GM23338 (cell line): Measurements from ENCODE around the gene TMEM106C. TPM values are rescaled to one million over a fixed set of nuclear protein-coding genes. Genes with fewer than 3 reads are reported as not detected.

Experiments used
- ATAC-seq: fragments of 200-7000 bp; cut with Tn5 transposase; 3 replicates; pipeline ENCODE4 v1.9.1; 2020
- DNase-seq: peaks from one replicate; pipeline ENCODE4 v3.0.0-alpha.2; 2015; ENCODE audit warnings: low spot score
- H2AFZ ChIP-seq: fragments of 200-600 bp; sonication (generic); 2 replicates; pipeline ENCODE4 v1.8.0; 2016; ENCODE audit warnings: antibody characterized with exemption, mild to moderate bottlenecking, moderate library complexity
- H3F3A ChIP-seq: fragments of 200-600 bp; sonication (generic); replicated peaks from 2 replicates; pipeline ENCODE4 v1.8.0; 2017; ENCODE audit warnings: antibody characterized with exemption, mixed run types, low read depth
- H3K27ac ChIP-seq: fragments of 200-600 bp; sonication (generic); 2 replicates; pipeline ENCODE4 v1.6.1; 2016; ENCODE audit warnings: low read depth
- H3K27me3 ChIP-seq: fragments of 200-600 bp; sonication (generic); 2 replicates; pipeline ENCODE4 v1.8.0; 2016; ENCODE audit warnings: mild to moderate bottlenecking, mixed run types, moderate library complexity; ENCODE audit not compliant: insufficient read depth
- H3K36me3 ChIP-seq: fragments of 200-600 bp; sonication (generic); 2 replicates; pipeline ENCODE4 v1.8.0; 2016; ENCODE audit warnings: mild to moderate bottlenecking; ENCODE audit not compliant: insufficient read depth
- H3K4me1 ChIP-seq: fragments of 200-600 bp; sonication (generic); 2 replicates; pipeline ENCODE4 v1.8.0; 2016; ENCODE audit warnings: mild to moderate bottlenecking, moderate library complexity; ENCODE audit not compliant: insufficient read depth
- H3K4me2 ChIP-seq: fragments of 200-600 bp; sonication (generic); 2 replicates; pipeline ENCODE4 v1.7.1; 2017; ENCODE audit warnings: mixed run types
- H3K4me3 ChIP-seq: fragments of 200-600 bp; sonication (generic); 2 replicates; pipeline ENCODE4 v1.6.1; 2016; ENCODE audit warnings: mixed run types
- H3K79me2 ChIP-seq: fragments of 200-600 bp; sonication (generic); replicated peaks from 2 replicates; pipeline ENCODE4 v1.8.0; 2017; ENCODE audit warnings: mild to moderate bottlenecking; ENCODE audit not compliant: insufficient read depth
- H3K9me2 ChIP-seq: fragments of 200-600 bp; sonication (generic); 2 replicates; pipeline ENCODE4 v1.8.0; 2017; ENCODE audit not compliant: insufficient read depth
- H4K20me1 ChIP-seq: fragments of 200-600 bp; sonication (generic); replicated peaks from 2 replicates; pipeline ENCODE4 v1.8.0; 2017; ENCODE audit warnings: mild to moderate bottlenecking; ENCODE audit not compliant: insufficient read depth
- H3K27ac Mint-ChIP-seq: 2 replicates; pipeline ENCODE4 v1.8.0; 2020; ENCODE audit warnings: inconsistent platforms, mild to moderate bottlenecking, moderate library complexity, mixed read lengths
- H3K27me3 Mint-ChIP-seq: 3 replicates; pipeline ENCODE4 v1.8.0; 2022; ENCODE audit warnings: low read depth, mild to moderate bottlenecking, moderate library complexity, mixed read lengths, inconsistent platforms; ENCODE audit not compliant: insufficient read depth, poor library complexity
- H3K36me3 Mint-ChIP-seq: 3 replicates; pipeline ENCODE4 v1.8.0; 2021; ENCODE audit warnings: low read depth, mild to moderate bottlenecking, inconsistent platforms, moderate library complexity, mixed read lengths
- H3K4me1 Mint-ChIP-seq: 3 replicates; pipeline ENCODE4 v1.8.0; 2020; ENCODE audit warnings: mild to moderate bottlenecking, inconsistent platforms, mixed read lengths
- H3K4me3 Mint-ChIP-seq: 3 replicates; pipeline ENCODE4 v1.8.0; 2021; ENCODE audit warnings: moderate library complexity, mild to moderate bottlenecking, inconsistent platforms, mixed read lengths
- H3K9me3 Mint-ChIP-seq: 3 replicates; pipeline ENCODE4 v1.8.0; 2020; ENCODE audit warnings: moderate library complexity, mild to moderate bottlenecking, inconsistent platforms, mixed read lengths
- CREB1 ChIP-seq: fragments of 250-450 bp; sonication (Bioruptor Pico); IDR thresholded peaks from 2 replicates; pipeline ENCODE4 v1.5.0; 2020; ENCODE audit warnings: low read depth, mild to moderate bottlenecking, moderate library complexity
- EZH2 ChIP-seq: fragments of 200-600 bp; sonication (generic); IDR thresholded peaks from one replicate; pipeline ENCODE4 v1.8.0; 2017; ENCODE audit warnings: antibody characterized with exemption, mild to moderate bottlenecking, low read depth; ENCODE audit not compliant: unreplicated experiment
- JUNB ChIP-seq: IDR thresholded peaks from one replicate; pipeline ENCODE4 v1.6.1; 2016; ENCODE audit warnings: antibody characterized with exemption; ENCODE audit not compliant: unreplicated experiment
- NANOG ChIP-seq: IDR thresholded peaks from 2 replicates; pipeline ENCODE4 v1.6.1; 2016; ENCODE audit warnings: antibody characterized with exemption, borderline replicate concordance
- POLR2AphosphoS5 ChIP-seq: IDR thresholded peaks from 2 replicates; pipeline ENCODE4 v1.6.1; 2016; ENCODE audit warnings: antibody characterized with exemption, low read depth
- STAT1 ChIP-seq: IDR thresholded peaks from one replicate; pipeline ENCODE4 v1.6.1; 2016; ENCODE audit warnings: antibody characterized with exemption; ENCODE audit not compliant: unreplicated experiment
- ZNF114 ChIP-seq: fragments of 250-450 bp; sonication (Bioruptor Pico); IDR thresholded peaks from 2 replicates; pipeline ENCODE4 v1.5.0; 2020; ENCODE audit warnings: mild to moderate bottlenecking, moderate library complexity
- ZNF331 ChIP-seq: fragments of 250-450 bp; sonication (Bioruptor Pico); IDR thresholded peaks from 2 replicates; pipeline ENCODE4 v1.5.0; 2020; ENCODE audit warnings: low read depth, mild to moderate bottlenecking, moderate library complexity
- polyA plus RNA-seq: library from polyadenylated mRNA; unstranded; fragments of >200 nt; fragmentation: Nextera tagmentation; extraction: Ambion mirVana; gene quantifications from 2 replicates; pipeline ENCODE4 v1.2.1, GENCODE V29; 2016
- total RNA-seq: library from RNA; depleted of rRNA; stranded (reverse); fragments of >200 nt; shearing (Covaris generic); gene quantifications from 2 replicates; pipeline ENCODE4 v1.2.3, GENCODE V29; 2014
- TF ChIP-seq, protein P1 (sequence below), 2 experiments: fragments of 200-600 bp in 1 of 2; sonication (generic) in 1 of 2; conservative IDR thresholded peaks; 2 replicates each; pipeline versions ENCODE4 v1.5.1 to v1.6.1; 2016 to 2017; ENCODE audit warnings: antibody characterized with exemption in 2 of 2, low read depth in 2 of 2, mild to moderate bottlenecking in 2 of 2, moderate library complexity in 1 of 2
- TF ChIP-seq, protein P2 (sequence below): IDR thresholded peaks from one replicate; pipeline ENCODE4 v1.6.1; 2018; ENCODE audit warnings: antibody characterized with exemption; ENCODE audit not compliant: unreplicated experiment
- TF ChIP-seq, protein P3 (sequence below): IDR thresholded peaks from 2 replicates; pipeline ENCODE4 v1.6.1; 2016; ENCODE audit warnings: antibody characterized with exemption
- TF ChIP-seq, protein P4 (sequence below): fragments of 250-450 bp; sonication (Bioruptor Pico); IDR thresholded peaks from 2 replicates; pipeline ENCODE4 v1.5.0; 2020; ENCODE audit warnings: mild to moderate bottlenecking, moderate library complexity

TMEM106C gene
- total and polyA plus RNA-seq, 2 experiments from 2014 or later, result 43.5 to 83.7 TPM

DNA sequence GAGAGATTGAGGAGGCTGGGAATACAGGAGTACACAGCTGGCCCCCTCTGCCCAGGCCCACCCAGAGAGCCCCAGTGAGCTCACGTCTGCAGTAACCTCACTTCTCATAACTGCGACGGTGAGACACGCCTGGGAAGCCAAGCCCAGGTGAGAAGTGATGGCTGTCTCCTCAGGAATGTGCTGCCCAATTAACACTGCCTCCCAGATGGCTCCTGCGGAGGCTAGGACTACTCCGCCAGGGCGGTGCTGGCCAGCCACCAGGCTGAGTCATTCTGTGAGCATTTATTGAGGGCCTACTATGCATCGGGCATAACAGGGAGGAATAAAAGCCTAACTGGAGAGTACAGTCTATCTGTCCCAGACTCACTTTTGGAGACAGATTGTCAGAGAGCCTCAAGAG, 9.3 kb upstream of the TMEM106C start (continued):
- TF ChIP-seq, protein P1, sequence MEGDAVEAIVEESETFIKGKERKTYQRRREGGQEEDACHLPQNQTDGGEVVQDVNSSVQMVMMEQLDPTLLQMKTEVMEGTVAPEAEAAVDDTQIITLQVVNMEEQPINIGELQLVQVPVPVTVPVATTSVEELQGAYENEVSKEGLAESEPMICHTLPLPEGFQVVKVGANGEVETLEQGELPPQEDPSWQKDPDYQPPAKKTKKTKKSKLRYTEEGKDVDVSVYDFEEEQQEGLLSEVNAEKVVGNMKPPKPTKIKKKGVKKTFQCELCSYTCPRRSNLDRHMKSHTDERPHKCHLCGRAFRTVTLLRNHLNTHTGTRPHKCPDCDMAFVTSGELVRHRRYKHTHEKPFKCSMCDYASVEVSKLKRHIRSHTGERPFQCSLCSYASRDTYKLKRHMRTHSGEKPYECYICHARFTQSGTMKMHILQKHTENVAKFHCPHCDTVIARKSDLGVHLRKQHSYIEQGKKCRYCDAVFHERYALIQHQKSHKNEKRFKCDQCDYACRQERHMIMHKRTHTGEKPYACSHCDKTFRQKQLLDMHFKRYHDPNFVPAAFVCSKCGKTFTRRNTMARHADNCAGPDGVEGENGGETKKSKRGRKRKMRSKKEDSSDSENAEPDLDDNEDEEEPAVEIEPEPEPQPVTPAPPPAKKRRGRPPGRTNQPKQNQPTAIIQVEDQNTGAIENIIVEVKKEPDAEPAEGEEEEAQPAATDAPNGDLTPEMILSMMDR (conservative IDR thresholded peaks at IDR 0.05; ENCODE audit: low read depth in 2 of 2), result no peak
- no peak for TF ChIP-seq JUNB
- no peak for TF ChIP-seq ZNF114 (CRISPR knock-in tag)
- no peak for TF ChIP-seq EZH2
- no peak for TF ChIP-seq NANOG
- TF ChIP-seq POLR2AphosphoS5, result no peak
- TF ChIP-seq, protein P2, sequence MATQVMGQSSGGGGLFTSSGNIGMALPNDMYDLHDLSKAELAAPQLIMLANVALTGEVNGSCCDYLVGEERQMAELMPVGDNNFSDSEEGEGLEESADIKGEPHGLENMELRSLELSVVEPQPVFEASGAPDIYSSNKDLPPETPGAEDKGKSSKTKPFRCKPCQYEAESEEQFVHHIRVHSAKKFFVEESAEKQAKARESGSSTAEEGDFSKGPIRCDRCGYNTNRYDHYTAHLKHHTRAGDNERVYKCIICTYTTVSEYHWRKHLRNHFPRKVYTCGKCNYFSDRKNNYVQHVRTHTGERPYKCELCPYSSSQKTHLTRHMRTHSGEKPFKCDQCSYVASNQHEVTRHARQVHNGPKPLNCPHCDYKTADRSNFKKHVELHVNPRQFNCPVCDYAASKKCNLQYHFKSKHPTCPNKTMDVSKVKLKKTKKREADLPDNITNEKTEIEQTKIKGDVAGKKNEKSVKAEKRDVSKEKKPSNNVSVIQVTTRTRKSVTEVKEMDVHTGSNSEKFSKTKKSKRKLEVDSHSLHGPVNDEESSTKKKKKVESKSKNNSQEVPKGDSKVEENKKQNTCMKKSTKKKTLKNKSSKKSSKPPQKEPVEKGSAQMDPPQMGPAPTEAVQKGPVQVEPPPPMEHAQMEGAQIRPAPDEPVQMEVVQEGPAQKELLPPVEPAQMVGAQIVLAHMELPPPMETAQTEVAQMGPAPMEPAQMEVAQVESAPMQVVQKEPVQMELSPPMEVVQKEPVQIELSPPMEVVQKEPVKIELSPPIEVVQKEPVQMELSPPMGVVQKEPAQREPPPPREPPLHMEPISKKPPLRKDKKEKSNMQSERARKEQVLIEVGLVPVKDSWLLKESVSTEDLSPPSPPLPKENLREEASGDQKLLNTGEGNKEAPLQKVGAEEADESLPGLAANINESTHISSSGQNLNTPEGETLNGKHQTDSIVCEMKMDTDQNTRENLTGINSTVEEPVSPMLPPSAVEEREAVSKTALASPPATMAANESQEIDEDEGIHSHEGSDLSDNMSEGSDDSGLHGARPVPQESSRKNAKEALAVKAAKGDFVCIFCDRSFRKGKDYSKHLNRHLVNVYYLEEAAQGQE, result no peak
- TF ChIP-seq ZNF331 (CRISPR knock-in tag), result no peak
- TF ChIP-seq STAT1, result no peak
- TF ChIP-seq CREB1, result no peak

DNA sequence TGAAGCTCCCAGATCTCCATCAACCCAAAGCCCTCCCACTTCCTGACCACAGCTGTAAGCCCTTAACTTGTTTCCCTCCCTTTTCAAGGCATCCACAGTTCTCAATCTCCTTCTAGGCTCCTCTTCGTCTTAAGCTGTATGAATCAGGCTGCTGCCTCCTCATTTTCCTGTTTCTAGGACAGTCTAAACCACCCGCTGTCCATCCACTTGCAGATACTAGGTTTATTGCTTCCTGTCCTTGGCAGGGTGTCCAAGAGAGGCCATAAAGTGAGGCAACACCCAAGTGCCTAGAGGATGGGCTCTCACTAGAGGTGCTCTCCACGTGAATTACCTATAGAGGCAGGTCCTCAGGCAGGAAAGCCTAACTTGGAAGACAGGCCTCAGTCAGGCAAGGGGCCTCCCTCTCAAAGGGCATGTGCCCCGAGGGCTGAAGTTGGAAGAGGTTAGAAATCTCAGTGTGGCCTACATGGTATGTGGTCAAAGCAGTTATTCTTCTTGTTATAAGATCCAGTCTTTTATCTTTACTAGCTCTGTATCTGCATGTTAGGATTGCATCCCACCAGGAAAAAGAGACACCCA, 8.8 kb upstream of the TMEM106C start:
- H4K20me1 ChIP-seq, result no peaks in the 10 kb centered on the region
- H3K4me2 ChIP-seq, result no peak overlapping the region
- no peak overlapping the region for H3K4me3 ChIP-seq
- Mint-ChIP-seq H3K9me3 (peaks cover 37% of the 10 kb centered on the region), H3K36me3 (peaks cover 31% of the 10 kb centered on the region), H3K27ac (no peak overlapping the region), H3K4me1 (peaks cover 6% of the 10 kb centered on the region), H3K27me3 (peaks cover 10% of the 10 kb centered on the region), H3K4me3 (no peak overlapping the region)
- peaks cover 9% of the 10 kb centered on the region for H3K4me1 ChIP-seq
- H2AFZ ChIP-seq, result no peak overlapping the region
- ATAC-seq (no peak), DNase-seq (no peak)
- H3K27me3 ChIP-seq, result 0 out of 2 replicates have a peak, but pooled peaks cover 3% of the 10 kb centered on the region
- no peak overlapping the region for H3K27ac ChIP-seq
- H3F3A ChIP-seq, result no peaks in the 10 kb centered on the region
- no peaks in the 10 kb centered on the region for H3K79me2 ChIP-seq
- peaks cover 11% of the 10 kb centered on the region; the same call in 1 of the 2 replicates for H3K9me2 ChIP-seq
- peaks cover 13% of the 10 kb centered on the region for H3K36me3 ChIP-seq
- TF ChIP-seq EZH2 (no peak), POLR2AphosphoS5 (no peak), CREB1 (no peak), ZNF114 (CRISPR knock-in tag) (no peak), NANOG (no peak), JUNB (no peak), ZNF331 (CRISPR knock-in tag) (no peak)
- TF ChIP-seq, protein P3, sequence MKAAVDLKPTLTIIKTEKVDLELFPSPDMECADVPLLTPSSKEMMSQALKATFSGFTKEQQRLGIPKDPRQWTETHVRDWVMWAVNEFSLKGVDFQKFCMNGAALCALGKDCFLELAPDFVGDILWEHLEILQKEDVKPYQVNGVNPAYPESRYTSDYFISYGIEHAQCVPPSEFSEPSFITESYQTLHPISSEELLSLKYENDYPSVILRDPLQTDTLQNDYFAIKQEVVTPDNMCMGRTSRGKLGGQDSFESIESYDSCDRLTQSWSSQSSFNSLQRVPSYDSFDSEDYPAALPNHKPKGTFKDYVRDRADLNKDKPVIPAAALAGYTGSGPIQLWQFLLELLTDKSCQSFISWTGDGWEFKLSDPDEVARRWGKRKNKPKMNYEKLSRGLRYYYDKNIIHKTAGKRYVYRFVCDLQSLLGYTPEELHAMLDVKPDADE, result no peak
- TF ChIP-seq, protein P4, sequence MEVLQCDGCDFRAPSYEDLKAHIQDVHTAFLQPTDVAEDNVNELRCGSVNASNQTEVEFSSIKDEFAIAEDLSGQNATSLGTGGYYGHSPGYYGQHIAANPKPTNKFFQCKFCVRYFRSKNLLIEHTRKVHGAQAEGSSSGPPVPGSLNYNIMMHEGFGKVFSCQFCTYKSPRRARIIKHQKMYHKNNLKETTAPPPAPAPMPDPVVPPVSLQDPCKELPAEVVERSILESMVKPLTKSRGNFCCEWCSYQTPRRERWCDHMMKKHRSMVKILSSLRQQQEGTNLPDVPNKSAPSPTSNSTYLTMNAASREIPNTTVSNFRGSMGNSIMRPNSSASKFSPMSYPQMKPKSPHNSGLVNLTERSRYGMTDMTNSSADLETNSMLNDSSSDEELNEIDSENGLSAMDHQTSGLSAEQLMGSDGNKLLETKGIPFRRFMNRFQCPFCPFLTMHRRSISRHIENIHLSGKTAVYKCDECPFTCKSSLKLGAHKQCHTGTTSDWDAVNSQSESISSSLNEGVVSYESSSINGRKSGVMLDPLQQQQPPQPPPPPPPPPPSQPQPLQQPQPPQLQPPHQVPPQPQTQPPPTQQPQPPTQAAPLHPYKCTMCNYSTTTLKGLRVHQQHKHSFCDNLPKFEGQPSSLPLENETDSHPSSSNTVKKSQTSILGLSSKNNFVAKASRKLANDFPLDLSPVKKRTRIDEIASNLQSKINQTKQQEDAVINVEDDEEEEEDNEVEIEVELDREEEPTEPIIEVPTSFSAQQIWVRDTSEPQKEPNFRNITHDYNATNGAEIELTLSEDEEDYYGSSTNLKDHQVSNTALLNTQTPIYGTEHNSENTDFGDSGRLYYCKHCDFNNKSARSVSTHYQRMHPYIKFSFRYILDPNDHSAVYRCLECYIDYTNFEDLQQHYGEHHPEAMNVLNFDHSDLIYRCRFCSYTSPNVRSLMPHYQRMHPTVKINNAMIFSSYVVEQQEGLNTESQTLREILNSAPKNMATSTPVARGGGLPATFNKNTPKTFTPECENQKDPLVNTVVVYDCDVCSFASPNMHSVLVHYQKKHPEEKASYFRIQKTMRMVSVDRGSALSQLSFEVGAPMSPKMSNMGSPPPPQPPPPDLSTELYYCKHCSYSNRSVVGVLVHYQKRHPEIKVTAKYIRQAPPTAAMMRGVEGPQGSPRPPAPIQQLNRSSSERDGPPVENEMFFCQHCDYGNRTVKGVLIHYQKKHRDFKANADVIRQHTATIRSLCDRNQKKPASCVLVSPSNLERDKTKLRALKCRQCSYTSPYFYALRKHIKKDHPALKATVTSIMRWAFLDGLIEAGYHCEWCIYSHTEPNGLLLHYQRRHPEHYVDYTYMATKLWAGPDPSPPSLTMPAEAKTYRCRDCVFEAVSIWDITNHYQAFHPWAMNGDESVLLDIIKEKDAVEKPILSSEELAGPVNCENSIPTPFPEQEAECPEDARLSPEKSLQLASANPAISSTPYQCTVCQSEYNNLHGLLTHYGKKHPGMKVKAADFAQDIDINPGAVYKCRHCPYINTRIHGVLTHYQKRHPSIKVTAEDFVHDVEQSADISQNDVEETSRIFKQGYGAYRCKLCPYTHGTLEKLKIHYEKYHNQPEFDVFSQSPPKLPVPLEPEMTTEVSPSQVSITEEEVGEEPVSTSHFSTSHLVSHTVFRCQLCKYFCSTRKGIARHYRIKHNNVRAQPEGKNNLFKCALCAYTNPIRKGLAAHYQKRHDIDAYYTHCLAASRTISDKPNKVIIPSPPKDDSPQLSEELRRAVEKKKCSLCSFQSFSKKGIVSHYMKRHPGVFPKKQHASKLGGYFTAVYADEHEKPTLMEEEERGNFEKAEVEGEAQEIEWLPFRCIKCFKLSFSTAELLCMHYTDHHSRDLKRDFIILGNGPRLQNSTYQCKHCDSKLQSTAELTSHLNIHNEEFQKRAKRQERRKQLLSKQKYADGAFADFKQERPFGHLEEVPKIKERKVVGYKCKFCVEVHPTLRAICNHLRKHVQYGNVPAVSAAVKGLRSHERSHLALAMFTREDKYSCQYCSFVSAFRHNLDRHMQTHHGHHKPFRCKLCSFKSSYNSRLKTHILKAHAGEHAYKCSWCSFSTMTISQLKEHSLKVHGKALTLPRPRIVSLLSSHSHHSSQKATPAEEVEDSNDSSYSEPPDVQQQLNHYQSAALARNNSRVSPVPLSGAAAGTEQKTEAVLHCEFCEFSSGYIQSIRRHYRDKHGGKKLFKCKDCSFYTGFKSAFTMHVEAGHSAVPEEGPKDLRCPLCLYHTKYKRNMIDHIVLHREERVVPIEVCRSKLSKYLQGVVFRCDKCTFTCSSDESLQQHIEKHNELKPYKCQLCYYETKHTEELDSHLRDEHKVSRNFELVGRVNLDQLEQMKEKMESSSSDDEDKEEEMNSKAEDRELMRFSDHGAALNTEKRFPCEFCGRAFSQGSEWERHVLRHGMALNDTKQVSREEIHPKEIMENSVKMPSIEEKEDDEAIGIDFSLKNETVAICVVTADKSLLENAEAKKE (CRISPR knock-in tag), result no peak
